ENCODE data around the gene ALDH9A1. TPM values are rescaled to one million over a fixed set of nuclear protein-coding genes. Genes with fewer than 3 reads are reported as not detected.

ALDH9A1 gene
- total and polyA plus RNA-seq, 2 donors (not counting 3 experiments of a cell fraction or from before 2014, with no cell fraction given), result 25.5 to 47.4 TPM

GRCh38 chr1:165707984-165708706 is 9.8 kb upstream of the ALDH9A1 start:
- dilution Hi-C loops (cut with MboI; ENCODE audit: extremely low pct_ligation_motif_present, low sequenced_read_pairs), result no loop called here
- H3K9me3 ChIP-seq (replicated peaks; ENCODE audit: control insufficient read depth, insufficient read depth, low read length), result no peaks in the 10 kb centered on the region
- intact Hi-C loops (cut with micrococcal nuclease), result no loop called here
- BruUV-seq (replicated peaks), result no TSS peak
- ChIA-PET POLR2A (interaction anchor here (0.5 kb wide), 1 partner anchor 11 kb away, joined by 3 read pairs; no protein-coding TSS in a partner anchor), CTCF (interaction anchor here (0.8 to 1.6 kb wide), 2 partner anchors 10 to 107 kb away, joined by 3 to 10 read pairs; partner anchors contain the start of gene ALDH9A1)
- no peak overlapping the region for H3K9ac ChIP-seq (replicated peaks; ENCODE audit: extremely low read depth, insufficient read depth, low read length)
- H3K4me3 ChIP-seq (replicated peaks in 1 of 3; ENCODE audit: insufficient read depth in 1 of 3, low read depth in 1 of 3, low read length in 3 of 3), result no peak overlapping the region
- no peak overlapping the region for H2AFZ ChIP-seq (ENCODE audit: low read depth, low read length)
- TF ChIP-seq GATA2 (IDR thresholded peaks at IDR 0.05; ENCODE audit: insufficient read depth, insufficient read length, low read depth, low read length) (no peak), CTCF (IDR thresholded peaks at IDR 0.05; ENCODE audit: extremely low read depth in 1 of 2, insufficient read depth in 1 of 2, low read depth in 1 of 2, low read length in 2 of 2) (no peak), POLR2AphosphoS5 (IDR thresholded peaks at IDR 0.05; ENCODE audit: insufficient read depth, low read depth, low read length) (no peak), MAX (IDR thresholded peaks at IDR 0.05; ENCODE audit: insufficient read depth, insufficient read length) (no peak), EZH2 (IDR thresholded peaks at IDR 0.05; ENCODE audit: borderline replicate concordance, low read depth, low read length, severe bottlenecking) (no peak)
- DNase-seq (ENCODE audit: low read depth, low spot score) (no peak), FAIRE-seq (no peak)
- no peak overlapping the region for H3K4me2 ChIP-seq (ENCODE audit: insufficient read depth, low read length)
- H3K27me3 ChIP-seq (ENCODE audit: control insufficient read depth in 2 of 2, insufficient read depth in 2 of 2, low read length in 2 of 2), result peaks cover 5 to 16% of the 10 kb centered on the region in 2 experiments
- H3K36me3 ChIP-seq (ENCODE audit: control insufficient read depth in 2 of 2, extremely low read depth in 1 of 2, insufficient read depth in 2 of 2, low read length in 2 of 2), result no peaks in the 10 kb centered on the region
- no peak overlapping the region for H3K27ac ChIP-seq (ENCODE audit: insufficient read depth, low read depth, low read length)
- no peaks in the 10 kb centered on the region for H4K20me1 ChIP-seq (replicated peaks; ENCODE audit: control insufficient read depth, extremely low read depth, insufficient read depth, low read length)
- no peaks in the 10 kb centered on the region for H3K79me2 ChIP-seq (ENCODE audit: control insufficient read depth, insufficient read depth, low read length)
- no peaks in the 10 kb centered on the region for H3K4me1 ChIP-seq (ENCODE audit: control insufficient read depth, extremely low read depth, insufficient read depth, low read length)
- no peaks in the 10 kb centered on the region for H3K9me1 ChIP-seq (replicated peaks; ENCODE audit: control insufficient read depth, extremely low read depth, insufficient read depth, low read length)

All from endothelial cell of umbilical vein (primary cell).